ENCODE data around the gene GLTPD2. TPM values are rescaled to one million over a fixed set of nuclear protein-coding genes. Genes with fewer than 3 reads are reported as not detected.
A peak's percentile ranks its signal among the peaks of the same experiment; 100 is the strongest.

Gene GLTPD2
- total RNA-seq (2022) (0.71 and 0.76 TPM in 2 replicates), Bru-seq, nascent RNA (not detected), BruChase-seq, experiment 1, labeled RNA remaining after a 6-hour chase (percentile 19 among the genes with signal in this experiment), BruChase-seq, experiment 2, labeled RNA remaining after a 2-hour chase (not detected)
- long read RNA-seq, partial matches to known transcripts = 0 of 2 reads
- long read RNA-seq, other reads (novel, unspliced or antisense) = 1 of 2 reads

- Mint-ChIP-seq H3K27ac (ENCODE audit: unreplicated experiment) (peak within 1 kb of the TSS; percentile 73), H3K4me3 (ENCODE audit: low read depth, unreplicated experiment) (peak within 1 kb of the TSS; percentile 87), H3K36me3 (ENCODE audit: insufficient read depth, unreplicated experiment) (peaks cover 30% of the 10 kb centered on the region), H3K9me3 (ENCODE audit: low read depth, unreplicated experiment) (no peaks in the 10 kb centered on the region), H3K4me1 (ENCODE audit: low read depth, unreplicated experiment) (peaks cover 16% of the 10 kb centered on the region), H3K27me3 (ENCODE audit: unreplicated experiment) (no peaks in the 10 kb centered on the region)
- no TSS peak for BruUV-seq (replicated peaks)
- DNase-seq = peak; percentile 17
- intact Hi-C loops (cut with micrococcal nuclease; ENCODE audit: unreplicated experiment) = loop anchor here (5.0 kb wide), 1 partner anchor 113 kb away; the partner anchor contains the start of gene CHRNE
- TF ChIP-seq CTCF (IDR thresholded peaks at IDR 0.05; ENCODE audit: unreplicated experiment) = no peak
- CTCF ChIA-PET = interaction anchor here (1.3 to 2.5 kb wide), 9 partner anchors 10 to 222 kb away, joined by 3 to 14 read pairs (median 6); partner anchors contain the start of genes ARRB2, MED11, TM4SF5 and ZMYND15
Measured at GRCh38 chr17:4788807-4789700, at the start of gene GLTPD2. Gene GLTPD2, plus strand, starts transcription at chr17:4788964. Its CDS starts 48 bp downstream, at chr17:4789012.

- intact Hi-C loops (cut with micrococcal nuclease; ENCODE audit: unreplicated experiment) = loop anchor here (10.0 kb wide), 1 partner anchor 145 kb away; no protein-coding TSS in a partner anchor
- Mint-ChIP-seq H3K27ac (ENCODE audit: unreplicated experiment) (peak within 1 kb of the TSS; percentile 82), H3K4me3 (ENCODE audit: low read depth, unreplicated experiment) (peak within 1 kb of the TSS; percentile 77), H3K27me3 (ENCODE audit: unreplicated experiment) (no peaks in the 10 kb centered on the region), H3K9me3 (ENCODE audit: low read depth, unreplicated experiment) (no peaks in the 10 kb centered on the region), H3K36me3 (ENCODE audit: insufficient read depth, unreplicated experiment) (peaks cover 47% of the 10 kb centered on the region), H3K4me1 (ENCODE audit: low read depth, unreplicated experiment) (peaks cover 8% of the 10 kb centered on the region)
- TF ChIP-seq CTCF (IDR thresholded peaks at IDR 0.05; ENCODE audit: unreplicated experiment) = no peak
- CTCF ChIA-PET = interaction anchor here (1.0 to 2.0 kb wide), 2 partner anchors 51 to 57 kb away, joined by 3 to 11 read pairs; partner anchors contain the start of gene PSMB6
- peak; percentile 65 for DNase-seq
- BruUV-seq (replicated peaks) = no TSS peak
Measured at GRCh38 chr17:4739122-4740024, 49.4 kb upstream of the GLTPD2 start, which contains the start of the genes CXCL16 and ZMYND15. Gene CXCL16, minus strand, starts transcription at chr17:4739928. Its CDS starts 589 bp downstream, at chr17:4739339. Gene ZMYND15, plus strand, starts transcription at chr17:4739833. Its CDS starts 716 bp downstream, at chr17:4740549.

DNA sequence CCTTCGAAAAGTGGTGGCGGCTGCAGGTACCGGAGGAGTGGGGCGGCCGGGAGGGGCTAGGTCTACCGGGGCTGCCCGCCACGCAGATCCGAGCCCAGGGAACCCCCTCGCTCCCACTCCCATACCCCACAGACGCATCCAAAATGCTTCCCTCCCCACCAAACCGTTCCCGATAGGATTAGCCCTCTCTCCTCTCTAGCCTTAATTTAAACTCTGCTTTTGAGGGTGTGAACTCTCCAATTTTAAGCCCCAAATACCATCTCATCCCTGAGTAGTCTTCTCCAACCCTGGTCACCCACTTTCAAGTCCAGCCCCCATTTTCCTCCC, 48.8 kb upstream of the GLTPD2 start:
- peak overlapping the region; percentile 78 for H3K27ac Mint-ChIP-seq (ENCODE audit: unreplicated experiment)
- peaks cover 8% of the 10 kb centered on the region for H3K4me1 Mint-ChIP-seq (ENCODE audit: low read depth, unreplicated experiment)
- intact Hi-C loops (cut with micrococcal nuclease; ENCODE audit: unreplicated experiment) = no loop called here
- peaks cover 46% of the 10 kb centered on the region for H3K36me3 Mint-ChIP-seq (ENCODE audit: insufficient read depth, unreplicated experiment)
- no peaks in the 10 kb centered on the region for H3K27me3 Mint-ChIP-seq (ENCODE audit: unreplicated experiment)
- H3K9me3 Mint-ChIP-seq (ENCODE audit: low read depth, unreplicated experiment) = no peaks in the 10 kb centered on the region
- H3K4me3 Mint-ChIP-seq (ENCODE audit: low read depth, unreplicated experiment) = peak overlapping the region; percentile 77
- DNase-seq = no peak
- TF ChIP-seq CTCF (IDR thresholded peaks at IDR 0.05; ENCODE audit: unreplicated experiment) = no peak
- BruUV-seq (replicated peaks) = no TSS peak
- CTCF ChIA-PET = no interaction called here

DNA sequence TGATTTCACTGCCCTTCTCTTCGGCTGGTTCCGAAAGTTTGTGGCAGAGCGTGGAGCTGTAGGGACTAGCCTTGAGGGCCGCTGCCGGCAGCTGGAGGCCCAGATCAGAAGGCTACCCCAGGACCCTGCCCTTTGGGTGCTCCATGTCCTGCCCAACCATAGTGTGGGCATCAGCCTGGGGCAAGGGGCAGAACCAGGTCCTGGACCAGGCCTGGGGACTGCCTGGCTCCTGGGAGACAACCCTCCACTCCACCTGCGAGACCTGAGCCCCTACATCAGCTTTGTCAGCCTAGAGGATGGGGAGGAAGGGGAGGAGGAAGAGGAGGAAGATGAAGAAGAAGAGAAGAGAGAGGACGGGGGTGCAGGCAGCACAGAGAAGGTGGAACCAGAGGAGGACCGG, 48.2 kb upstream of the GLTPD2 start:
- DNase-seq = no peak
- peak overlapping the region; percentile 78 for H3K27ac Mint-ChIP-seq (ENCODE audit: unreplicated experiment)
- no peak for TF ChIP-seq CTCF (IDR thresholded peaks at IDR 0.05; ENCODE audit: unreplicated experiment)
- H3K9me3 Mint-ChIP-seq (ENCODE audit: low read depth, unreplicated experiment) = no peaks in the 10 kb centered on the region
- peaks cover 40% of the 10 kb centered on the region for H3K36me3 Mint-ChIP-seq (ENCODE audit: insufficient read depth, unreplicated experiment)
- no TSS peak for BruUV-seq (replicated peaks)
- peaks cover 8% of the 10 kb centered on the region for H3K4me1 Mint-ChIP-seq (ENCODE audit: low read depth, unreplicated experiment)
- intact Hi-C loops (cut with micrococcal nuclease; ENCODE audit: unreplicated experiment) = no loop called here
- CTCF ChIA-PET = no interaction called here
- H3K27me3 Mint-ChIP-seq (ENCODE audit: unreplicated experiment) = no peaks in the 10 kb centered on the region
- peak overlapping the region; percentile 77 for H3K4me3 Mint-ChIP-seq (ENCODE audit: low read depth, unreplicated experiment)

All from Calu3 (cell line).